Esophagus squamous epithelium (tissue), 5 donors: Measurements from ENCODE around the gene COL4A2. TPM values are rescaled to one million over a fixed set of nuclear protein-coding genes. Genes with fewer than 3 reads are reported as not detected.

Experiments
- DNase-seq: peaks from one replicate; lab custom pipeline; 2025; lab: John Stamatoyannopoulos, UW
- H3K27ac ChIP-seq, 4 donors: fragments of 200-600 bp; sonication (generic); one replicate each; pipeline ENCODE4 v1.5.1; 2016 to 2019; ENCODE audit warnings: mild to moderate bottlenecking in 1 of 4
- H3K27me3 ChIP-seq, 4 donors: fragments of 200-600 bp; sonication (generic); 1 replicate in 3 of 4; 2 replicates in 1 of 4; pipeline versions ENCODE4 v1.5.1 to v1.6.0; 2017 to 2021; ENCODE audit warnings: antibody characterized with exemption in 1 of 4
- H3K36me3 ChIP-seq, 3 donors: fragments of 200-600 bp; sonication (generic); one replicate each; pipeline ENCODE4 v1.5.1; 2016 to 2019
- H3K4me1 ChIP-seq, 3 donors: fragments of 200-600 bp; sonication (generic); one replicate each; pipeline ENCODE4 v1.5.1; 2017 to 2019
- H3K4me3 ChIP-seq, 4 donors: fragments of 200-600 bp; sonication (generic); 1 replicate in 3 of 4; 2 replicates in 1 of 4; pipeline ENCODE4 v1.5.1; 2016 to 2019; ENCODE audit warnings: mild to moderate bottlenecking in 2 of 4, moderate library complexity in 1 of 4
- H3K9me3 ChIP-seq, 3 donors: fragments of 200-600 bp; sonication (generic); one replicate each; pipeline ENCODE4 v1.5.1; 2016 to 2019
- POLR2A ChIP-seq, 4 donors: fragments of 450-650 bp; IDR thresholded peaks; one replicate each; pipeline ENCODE4 v1.6.1; 2017; ENCODE audit warnings: antibody characterized with exemption in 4 of 4, mild to moderate bottlenecking in 4 of 4, moderate library complexity in 3 of 4
- WGBS, 2 donors: methylation state at CpG; one replicate each; pipeline ENCODE4 v1.1.5; 2018; 5-methylcytosine and 5-hydroxymethylcytosine counted together
- intact Hi-C: fragments of 100-400 bp; cut with DNase I; formaldehyde crosslinking; loops from one replicate; pipeline ENCODE4 v1.15.0; 2022
- total RNA-seq, 4 donors: library from RNA; depleted of rRNA; stranded (reverse); fragments of >200 nt; gene quantifications; one replicate each; pipeline ENCODE4 v1.1.0, GENCODE V29; 2016
- TF ChIP-seq, protein P1 (sequence below), 6 experiments: fragments of 450-650 bp in 4 of 6; fragments of 200-600 bp in 2 of 6; sonication (generic) in 2 of 6; IDR thresholded peaks; one replicate each; pipeline ENCODE4 v1.5.1; 2016 to 2019; ENCODE audit warnings: antibody characterized with exemption in 6 of 6, mild to moderate bottlenecking in 4 of 6, moderate library complexity in 4 of 6
- donor health status: DM: yes; HTN: yes; CAD: no.

COL4A2 gene
- total RNA-seq, 4 donors from 2014 or later = 11.9 to 102 (median 43.5) TPM

DNA sequence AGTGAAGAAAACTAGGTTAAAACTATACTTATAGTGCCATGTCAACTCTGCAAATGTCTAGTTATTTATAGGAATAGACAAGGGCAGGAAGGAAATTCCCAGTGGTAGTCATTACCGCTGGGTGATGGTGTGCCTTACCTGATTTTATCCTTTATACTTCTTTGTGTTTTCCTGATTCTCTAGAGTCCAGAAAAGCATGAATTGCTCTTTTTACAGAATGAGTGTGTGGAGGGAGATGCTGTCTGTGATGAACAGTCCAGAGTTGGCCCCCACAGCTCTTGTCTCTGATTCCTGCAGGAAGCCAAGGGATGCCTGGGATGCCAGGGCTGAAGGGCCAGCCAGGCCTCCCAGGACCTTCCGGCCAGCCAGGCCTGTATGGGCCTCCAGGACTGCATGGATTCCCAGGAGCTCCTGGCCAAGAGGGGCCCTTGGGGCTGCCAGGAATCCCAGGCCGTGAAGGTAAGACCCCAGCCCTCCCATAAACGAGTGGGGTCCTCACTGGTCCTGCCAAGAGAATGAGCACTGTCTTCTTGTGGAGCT is 170.7 kb downstream of the COL4A2 start:
- intact Hi-C loops = no loop called here
- Histone ChIP-seq H3K27me3 (no peaks in the 10 kb centered on the region), H3K4me3 (no peak overlapping the region), H3K9me3 (no peaks in the 10 kb centered on the region), H3K27ac (peak overlapping the region in 3 of 4 donors; percentile 23 to 56 (median 25)), H3K4me1 (peaks cover 0 to 14% (median 6%) of the 10 kb centered on the region in 3 donors), H3K36me3 (peaks cover 0 to 66% (median 0%) of the 10 kb centered on the region in 3 donors)
- no peak for DNase-seq
- 46 to 57% methylated on average over 2 to 3 of the region's 4 CpGs for WGBS, 2 donors
- TF ChIP-seq POLR2A (IDR thresholded peaks at IDR 0.05) = no peak
- TF ChIP-seq, protein P1, sequence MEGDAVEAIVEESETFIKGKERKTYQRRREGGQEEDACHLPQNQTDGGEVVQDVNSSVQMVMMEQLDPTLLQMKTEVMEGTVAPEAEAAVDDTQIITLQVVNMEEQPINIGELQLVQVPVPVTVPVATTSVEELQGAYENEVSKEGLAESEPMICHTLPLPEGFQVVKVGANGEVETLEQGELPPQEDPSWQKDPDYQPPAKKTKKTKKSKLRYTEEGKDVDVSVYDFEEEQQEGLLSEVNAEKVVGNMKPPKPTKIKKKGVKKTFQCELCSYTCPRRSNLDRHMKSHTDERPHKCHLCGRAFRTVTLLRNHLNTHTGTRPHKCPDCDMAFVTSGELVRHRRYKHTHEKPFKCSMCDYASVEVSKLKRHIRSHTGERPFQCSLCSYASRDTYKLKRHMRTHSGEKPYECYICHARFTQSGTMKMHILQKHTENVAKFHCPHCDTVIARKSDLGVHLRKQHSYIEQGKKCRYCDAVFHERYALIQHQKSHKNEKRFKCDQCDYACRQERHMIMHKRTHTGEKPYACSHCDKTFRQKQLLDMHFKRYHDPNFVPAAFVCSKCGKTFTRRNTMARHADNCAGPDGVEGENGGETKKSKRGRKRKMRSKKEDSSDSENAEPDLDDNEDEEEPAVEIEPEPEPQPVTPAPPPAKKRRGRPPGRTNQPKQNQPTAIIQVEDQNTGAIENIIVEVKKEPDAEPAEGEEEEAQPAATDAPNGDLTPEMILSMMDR (IDR thresholded peaks at IDR 0.05) = no peak

DNA sequence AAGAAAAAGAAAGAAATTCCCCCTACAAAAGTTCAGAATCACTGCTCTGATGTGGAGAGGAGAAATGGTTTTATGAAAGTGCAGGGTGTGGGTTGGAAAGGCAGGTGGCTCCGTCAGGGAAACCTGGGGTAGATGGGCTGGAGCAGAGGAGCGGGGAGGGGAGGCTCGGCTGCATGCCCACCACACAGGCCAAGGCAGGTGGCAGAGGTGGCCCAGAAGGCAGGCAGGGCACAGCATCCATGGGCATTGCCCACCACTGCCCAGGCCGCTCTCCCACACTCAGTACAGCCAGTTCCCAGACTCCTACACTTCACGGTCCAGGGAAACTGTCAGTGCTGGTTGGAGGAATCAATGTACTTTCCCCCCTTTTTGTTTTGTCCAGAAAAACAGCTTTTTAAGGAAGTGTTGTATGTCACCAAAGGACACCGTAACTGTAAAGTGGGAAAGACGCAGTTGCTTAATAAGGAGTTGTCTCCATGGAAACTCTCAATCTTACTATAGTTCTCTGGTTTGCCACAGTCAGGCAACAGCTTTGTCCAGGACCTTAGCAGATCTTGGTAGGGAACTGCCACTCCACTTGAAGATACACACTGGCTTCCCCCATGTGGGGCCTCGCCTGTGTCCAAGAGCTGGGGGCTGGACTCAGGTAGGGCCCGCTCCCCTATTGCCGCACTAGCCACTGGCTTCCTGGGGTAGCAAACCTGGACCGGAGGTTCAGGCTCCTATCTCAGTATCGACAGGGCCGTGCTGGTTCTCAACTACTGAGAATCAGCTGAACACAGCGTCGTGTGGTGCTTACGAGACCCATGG is 171.5 kb downstream of the COL4A2 start:
- peaks cover 0 to 14% (median 6%) of the 10 kb centered on the region in 3 donors for H3K4me1 ChIP-seq
- no peaks in the 10 kb centered on the region for H3K9me3 ChIP-seq
- TF ChIP-seq, protein P1 (IDR thresholded peaks at IDR 0.05) = no peak
- no peak for TF ChIP-seq POLR2A (IDR thresholded peaks at IDR 0.05)
- H3K4me3 ChIP-seq = no peak overlapping the region
- no peaks in the 10 kb centered on the region for H3K27me3 ChIP-seq
- no peak for DNase-seq
- H3K27ac ChIP-seq = peak overlapping the region in 3 of 4 donors; percentile 36 to 68 (median 56)
- intact Hi-C loops = no loop called here
- peaks cover 0 to 60% (median 0%) of the 10 kb centered on the region in 3 donors for H3K36me3 ChIP-seq
- WGBS, 2 donors = 81 to 89% methylated on average over 6 to 11 of the region's 16 CpGs

DNA sequence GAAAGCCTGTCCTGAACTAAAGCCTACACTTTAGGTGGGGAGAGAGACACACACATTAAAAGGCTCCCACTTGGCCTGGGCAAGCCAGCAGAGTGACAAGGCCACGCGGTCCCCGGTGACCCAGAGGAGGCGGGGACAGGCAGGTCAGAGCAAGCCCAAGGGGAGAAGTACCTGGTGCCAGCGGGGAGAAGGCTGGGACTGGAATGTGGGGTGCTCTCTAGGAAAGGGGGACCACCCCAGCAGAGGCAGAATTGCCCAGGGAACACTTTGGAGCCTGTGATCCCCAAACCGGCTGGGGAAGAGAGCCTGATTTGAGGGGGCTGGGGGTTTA is 172.1 kb downstream of the COL4A2 start:
- TF ChIP-seq, protein P1 (IDR thresholded peaks at IDR 0.05) = no peak
- TF ChIP-seq POLR2A (IDR thresholded peaks at IDR 0.05) = no peak
- no peak for DNase-seq
- H3K27ac ChIP-seq = peak overlapping the region in 3 of 4 donors; percentile 36 to 68 (median 56)
- 44 to 50% methylated on average over 5 to 6 of the region's 6 CpGs for WGBS, 2 donors
- H3K4me1 ChIP-seq = peaks cover 0 to 14% (median 6%) of the 10 kb centered on the region in 3 donors
- intact Hi-C loops = no loop called here
- H3K36me3 ChIP-seq = peaks cover 0 to 56% (median 0%) of the 10 kb centered on the region in 3 donors
- H3K9me3 ChIP-seq = no peaks in the 10 kb centered on the region
- H3K27me3 ChIP-seq = no peaks in the 10 kb centered on the region
- no peak overlapping the region for H3K4me3 ChIP-seq

- H3K36me3 ChIP-seq = peaks cover 0 to 58% (median 0%) of the 10 kb centered on the region in 3 donors
Measured at GRCh38 chr13:110479648-110480047, 172.6 kb downstream of the COL4A2 start.

More at GRCh38 chr13:110479648-110480047, 172.6 kb downstream of the COL4A2 start:
- no peak overlapping the region for H3K4me3 ChIP-seq
- TF ChIP-seq, protein P1 (IDR thresholded peaks at IDR 0.05) = no peak
- no peak for TF ChIP-seq POLR2A (IDR thresholded peaks at IDR 0.05)
- intact Hi-C loops = no loop called here
- H3K9me3 ChIP-seq = no peaks in the 10 kb centered on the region
- peak overlapping the region in 3 of 4 donors; percentile 36 to 68 (median 56) for H3K27ac ChIP-seq
- H3K27me3 ChIP-seq = no peaks in the 10 kb centered on the region
- 77 to 87% methylated on average over 9 to 10 of the region's 11 CpGs for WGBS, 2 donors
- no peak for DNase-seq
- peaks cover 0 to 14% (median 6%) of the 10 kb centered on the region in 3 donors for H3K4me1 ChIP-seq
